ENCODE measurements around the gene SERPINA5. TPM values are rescaled to one million over a fixed set of nuclear protein-coding genes. Genes with fewer than 3 reads are reported as not detected.

Gene SERPINA5
- total RNA-seq, 1 experiment from 2014 or later, result 0.49 TPM

DNA sequence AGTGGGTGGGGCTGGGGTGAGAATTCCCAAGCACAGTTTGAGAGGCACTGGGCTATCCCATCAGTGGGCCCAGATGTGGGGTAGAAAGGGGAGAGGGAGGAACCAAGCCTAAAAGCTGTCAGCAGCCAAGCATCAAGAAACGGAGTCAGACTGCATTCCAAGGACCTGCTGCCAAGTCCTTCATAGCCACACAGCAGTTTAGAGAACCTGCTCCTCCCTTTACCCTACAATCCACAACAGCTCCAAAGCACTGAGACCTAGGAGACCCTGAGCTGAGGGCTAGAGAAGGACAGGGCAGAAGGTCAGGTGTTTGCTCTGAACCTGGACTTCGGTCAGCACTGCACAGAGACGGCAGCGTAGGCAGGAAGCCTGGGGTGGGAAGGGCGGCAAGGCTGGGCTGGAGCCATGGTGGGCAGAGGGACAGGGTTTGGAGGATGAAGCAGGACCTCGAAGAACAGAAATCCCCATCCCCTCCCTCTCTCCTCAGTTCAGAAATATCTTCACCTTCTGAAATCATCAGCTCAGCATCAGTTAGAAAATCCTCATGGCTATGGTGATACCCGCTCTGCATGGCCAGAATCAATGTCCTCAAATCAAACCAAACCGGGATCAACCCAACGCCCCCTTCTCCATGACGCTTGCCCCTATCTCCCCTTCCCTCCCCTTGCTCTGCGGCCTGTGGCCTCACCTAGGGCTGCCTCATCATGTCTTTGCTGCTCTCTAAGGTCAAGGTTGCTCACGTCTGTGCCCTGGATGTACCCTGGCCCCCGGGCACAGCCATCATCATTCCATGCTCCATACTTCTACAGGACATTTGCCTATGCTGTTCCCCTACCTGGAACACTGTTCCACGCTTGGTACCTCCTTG, 32.9 kb upstream of the SERPINA5 start:
- Histone ChIP-seq H3K27me3 (ENCODE audit: control insufficient read depth, insufficient read depth, low read length) (no peaks in the 10 kb centered on the region), H3K4me3 (ENCODE audit: low read depth in 2 of 2, low read length in 2 of 2) (no peak overlapping the region), H3K4me1 (ENCODE audit: control insufficient read depth, insufficient read depth, low read length) (no peaks in the 10 kb centered on the region), H3K9me3 (ENCODE audit: control insufficient read depth, insufficient read depth, low read depth, low read length) (no peaks in the 10 kb centered on the region), H3K27ac (ENCODE audit: low read length) (no peak overlapping the region), H3K36me3 (ENCODE audit: control insufficient read depth, insufficient read depth, low read length) (no peaks in the 10 kb centered on the region)
- BruUV-seq (replicated peaks), result no TSS peak
- POLR2A ChIA-PET, result interaction anchor here (0.6 kb wide), 1 partner anchor 62 kb away, joined by 3 read pairs; no protein-coding TSS in a partner anchor
- in situ Hi-C loops (cut with HindIII; ENCODE audit: low pct_unique_long_range_greater_than_20kb, low sequenced_read_pairs) (no loop called here), intact Hi-C loops (cut with micrococcal nuclease; ENCODE audit: unreplicated experiment) (loop anchor here (5.0 kb wide), 1 partner anchor 116 kb away; no protein-coding TSS in a partner anchor)
- no peak for ATAC-seq
- no peak for DNase-seq (ENCODE audit: low read depth, low spot score)
- TF ChIP-seq, protein P1, sequence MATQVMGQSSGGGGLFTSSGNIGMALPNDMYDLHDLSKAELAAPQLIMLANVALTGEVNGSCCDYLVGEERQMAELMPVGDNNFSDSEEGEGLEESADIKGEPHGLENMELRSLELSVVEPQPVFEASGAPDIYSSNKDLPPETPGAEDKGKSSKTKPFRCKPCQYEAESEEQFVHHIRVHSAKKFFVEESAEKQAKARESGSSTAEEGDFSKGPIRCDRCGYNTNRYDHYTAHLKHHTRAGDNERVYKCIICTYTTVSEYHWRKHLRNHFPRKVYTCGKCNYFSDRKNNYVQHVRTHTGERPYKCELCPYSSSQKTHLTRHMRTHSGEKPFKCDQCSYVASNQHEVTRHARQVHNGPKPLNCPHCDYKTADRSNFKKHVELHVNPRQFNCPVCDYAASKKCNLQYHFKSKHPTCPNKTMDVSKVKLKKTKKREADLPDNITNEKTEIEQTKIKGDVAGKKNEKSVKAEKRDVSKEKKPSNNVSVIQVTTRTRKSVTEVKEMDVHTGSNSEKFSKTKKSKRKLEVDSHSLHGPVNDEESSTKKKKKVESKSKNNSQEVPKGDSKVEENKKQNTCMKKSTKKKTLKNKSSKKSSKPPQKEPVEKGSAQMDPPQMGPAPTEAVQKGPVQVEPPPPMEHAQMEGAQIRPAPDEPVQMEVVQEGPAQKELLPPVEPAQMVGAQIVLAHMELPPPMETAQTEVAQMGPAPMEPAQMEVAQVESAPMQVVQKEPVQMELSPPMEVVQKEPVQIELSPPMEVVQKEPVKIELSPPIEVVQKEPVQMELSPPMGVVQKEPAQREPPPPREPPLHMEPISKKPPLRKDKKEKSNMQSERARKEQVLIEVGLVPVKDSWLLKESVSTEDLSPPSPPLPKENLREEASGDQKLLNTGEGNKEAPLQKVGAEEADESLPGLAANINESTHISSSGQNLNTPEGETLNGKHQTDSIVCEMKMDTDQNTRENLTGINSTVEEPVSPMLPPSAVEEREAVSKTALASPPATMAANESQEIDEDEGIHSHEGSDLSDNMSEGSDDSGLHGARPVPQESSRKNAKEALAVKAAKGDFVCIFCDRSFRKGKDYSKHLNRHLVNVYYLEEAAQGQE (IDR thresholded peaks at IDR 0.05; ENCODE audit: insufficient read depth in 1 of 2, low read depth in 2 of 2, low read length in 1 of 2), result no peak
- TF ChIP-seq POLR2AphosphoS5 (IDR thresholded peaks at IDR 0.05; ENCODE audit: low read depth, low read length) (no peak), TCF7L2 (IDR thresholded peaks at IDR 0.05; ENCODE audit: low read depth, low read length) (no peak), SIN3A (IDR thresholded peaks at IDR 0.05; ENCODE audit: borderline replicate concordance, insufficient read depth, low read depth, low read length) (no peak)
- TF ChIP-seq, protein P2, sequence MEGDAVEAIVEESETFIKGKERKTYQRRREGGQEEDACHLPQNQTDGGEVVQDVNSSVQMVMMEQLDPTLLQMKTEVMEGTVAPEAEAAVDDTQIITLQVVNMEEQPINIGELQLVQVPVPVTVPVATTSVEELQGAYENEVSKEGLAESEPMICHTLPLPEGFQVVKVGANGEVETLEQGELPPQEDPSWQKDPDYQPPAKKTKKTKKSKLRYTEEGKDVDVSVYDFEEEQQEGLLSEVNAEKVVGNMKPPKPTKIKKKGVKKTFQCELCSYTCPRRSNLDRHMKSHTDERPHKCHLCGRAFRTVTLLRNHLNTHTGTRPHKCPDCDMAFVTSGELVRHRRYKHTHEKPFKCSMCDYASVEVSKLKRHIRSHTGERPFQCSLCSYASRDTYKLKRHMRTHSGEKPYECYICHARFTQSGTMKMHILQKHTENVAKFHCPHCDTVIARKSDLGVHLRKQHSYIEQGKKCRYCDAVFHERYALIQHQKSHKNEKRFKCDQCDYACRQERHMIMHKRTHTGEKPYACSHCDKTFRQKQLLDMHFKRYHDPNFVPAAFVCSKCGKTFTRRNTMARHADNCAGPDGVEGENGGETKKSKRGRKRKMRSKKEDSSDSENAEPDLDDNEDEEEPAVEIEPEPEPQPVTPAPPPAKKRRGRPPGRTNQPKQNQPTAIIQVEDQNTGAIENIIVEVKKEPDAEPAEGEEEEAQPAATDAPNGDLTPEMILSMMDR (IDR thresholded peaks at IDR 0.05), result no peak
- CTCF ChIA-PET, result no interaction called here

DNA sequence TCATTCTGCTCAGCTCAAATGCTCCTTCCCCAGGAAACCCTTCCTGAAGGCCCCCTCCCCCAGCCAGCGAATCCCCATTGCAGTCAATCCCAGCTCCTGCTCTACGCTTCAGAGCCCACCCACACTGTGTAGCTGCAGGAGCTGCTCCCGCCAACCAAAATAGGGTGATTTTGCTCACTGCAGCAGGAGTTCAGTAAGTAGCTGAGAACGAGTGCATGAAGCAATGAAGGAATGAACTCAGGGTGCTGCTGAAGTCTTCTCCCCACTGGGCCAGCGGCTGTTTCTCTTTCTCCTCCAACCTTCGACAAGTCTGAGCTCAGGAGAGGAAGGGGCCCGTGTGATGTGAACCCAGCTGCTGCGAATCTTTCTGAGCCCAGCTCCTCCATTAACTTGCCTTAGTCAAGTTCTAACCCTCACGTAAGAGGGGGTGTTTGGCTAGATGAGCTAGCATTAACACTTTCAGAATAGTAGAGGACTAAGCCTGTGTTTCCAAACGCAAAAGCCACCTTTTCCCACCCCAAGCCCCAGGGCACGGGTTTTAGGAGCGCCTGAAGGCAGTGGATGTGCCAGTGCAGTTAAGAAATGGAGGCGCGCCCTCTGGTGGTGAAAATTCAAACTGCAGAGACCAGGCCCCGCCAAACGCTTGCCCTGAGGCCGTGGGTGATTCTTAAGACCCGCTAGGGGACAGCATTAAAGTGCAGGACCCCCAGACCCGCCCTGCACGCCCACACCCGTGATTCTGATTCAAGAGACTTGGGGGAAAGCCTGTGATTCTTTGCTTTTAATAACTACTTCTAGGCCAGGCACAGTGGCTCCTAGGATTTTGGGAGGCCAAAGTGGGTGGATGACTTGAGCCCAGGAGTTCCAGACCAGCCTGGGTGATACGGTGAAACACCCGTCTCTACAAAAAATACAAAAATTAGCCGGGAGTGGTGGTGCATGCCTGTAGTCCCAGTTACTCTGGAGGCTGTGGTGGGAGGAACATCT, 31.9 kb upstream of the SERPINA5 start:
- no peaks in the 10 kb centered on the region for H3K36me3 ChIP-seq (ENCODE audit: control insufficient read depth, insufficient read depth, low read length)
- peak; percentile 15 for DNase-seq (ENCODE audit: low read depth, low spot score)
- in situ Hi-C loops (cut with HindIII; ENCODE audit: low pct_unique_long_range_greater_than_20kb, low sequenced_read_pairs) (no loop called here), intact Hi-C loops (cut with micrococcal nuclease; ENCODE audit: unreplicated experiment) (loop anchor here (5.0 kb wide), 1 partner anchor 117 kb away; no protein-coding TSS in a partner anchor)
- H3K4me3 ChIP-seq (ENCODE audit: low read depth in 2 of 2, low read length in 2 of 2), result no peak overlapping the region
- POLR2A ChIA-PET, result interaction anchor here (0.6 kb wide), 1 partner anchor 61 kb away, joined by 3 read pairs; no protein-coding TSS in a partner anchor
- BruUV-seq (replicated peaks), result no TSS peak
- H3K9me3 ChIP-seq (ENCODE audit: control insufficient read depth, insufficient read depth, low read depth, low read length), result no peaks in the 10 kb centered on the region
- no peaks in the 10 kb centered on the region for H3K27me3 ChIP-seq (ENCODE audit: control insufficient read depth, insufficient read depth, low read length)
- CTCF ChIA-PET, result no interaction called here
- peak; percentile 82 for ATAC-seq
- no peaks in the 10 kb centered on the region for H3K4me1 ChIP-seq (ENCODE audit: control insufficient read depth, insufficient read depth, low read length)
- TF ChIP-seq, protein P2 (IDR thresholded peaks at IDR 0.05), result peak; percentile 92
- TF ChIP-seq, protein P1 (IDR thresholded peaks at IDR 0.05; ENCODE audit: insufficient read depth in 1 of 2, low read depth in 2 of 2, low read length in 1 of 2), result no peak
- H3K27ac ChIP-seq (ENCODE audit: low read length), result no peak overlapping the region
